Nephron (organoid): Measurements from ENCODE around the gene MVD.

Experiments used
- H3K27ac Mint-ChIP-seq, 3 experiments: 2 replicates each; pipeline ENCODE4 v1.8.0; 2020; ENCODE audit warnings: mixed read lengths in 3 of 3, mild to moderate bottlenecking in 2 of 3, moderate library complexity in 1 of 3
- H3K27me3 Mint-ChIP-seq: 2 replicates; pipeline ENCODE4 v1.8.0; 2021; ENCODE audit warnings: low read depth, mild to moderate bottlenecking, moderate library complexity, mixed read lengths
- H3K36me3 Mint-ChIP-seq: 2 replicates; pipeline ENCODE4 v1.8.0; 2020; ENCODE audit warnings: low read depth, mixed read lengths
- H3K4me1 Mint-ChIP-seq: 2 replicates; pipeline ENCODE4 v1.8.0; 2020; ENCODE audit warnings: mixed read lengths
- H3K4me3 Mint-ChIP-seq, 3 experiments: 2 replicates each; pipeline ENCODE4 v1.8.0; 2020; ENCODE audit warnings: mild to moderate bottlenecking in 3 of 3, mixed read lengths in 3 of 3, moderate library complexity in 2 of 3
- H3K9me3 Mint-ChIP-seq: 2 replicates; pipeline ENCODE4 v1.8.0; 2020; ENCODE audit warnings: mixed read lengths
- TF ChIP-seq, protein P1 (sequence below), 3 experiments: fragments of 200-600 bp; sonication (generic); IDR thresholded peaks; one replicate each; pipeline ENCODE4 v1.5.0; 2021; ENCODE audit warnings: antibody characterized with exemption in 3 of 3; ENCODE audit not compliant: unreplicated experiment in 3 of 3

Gene MVD

DNA sequence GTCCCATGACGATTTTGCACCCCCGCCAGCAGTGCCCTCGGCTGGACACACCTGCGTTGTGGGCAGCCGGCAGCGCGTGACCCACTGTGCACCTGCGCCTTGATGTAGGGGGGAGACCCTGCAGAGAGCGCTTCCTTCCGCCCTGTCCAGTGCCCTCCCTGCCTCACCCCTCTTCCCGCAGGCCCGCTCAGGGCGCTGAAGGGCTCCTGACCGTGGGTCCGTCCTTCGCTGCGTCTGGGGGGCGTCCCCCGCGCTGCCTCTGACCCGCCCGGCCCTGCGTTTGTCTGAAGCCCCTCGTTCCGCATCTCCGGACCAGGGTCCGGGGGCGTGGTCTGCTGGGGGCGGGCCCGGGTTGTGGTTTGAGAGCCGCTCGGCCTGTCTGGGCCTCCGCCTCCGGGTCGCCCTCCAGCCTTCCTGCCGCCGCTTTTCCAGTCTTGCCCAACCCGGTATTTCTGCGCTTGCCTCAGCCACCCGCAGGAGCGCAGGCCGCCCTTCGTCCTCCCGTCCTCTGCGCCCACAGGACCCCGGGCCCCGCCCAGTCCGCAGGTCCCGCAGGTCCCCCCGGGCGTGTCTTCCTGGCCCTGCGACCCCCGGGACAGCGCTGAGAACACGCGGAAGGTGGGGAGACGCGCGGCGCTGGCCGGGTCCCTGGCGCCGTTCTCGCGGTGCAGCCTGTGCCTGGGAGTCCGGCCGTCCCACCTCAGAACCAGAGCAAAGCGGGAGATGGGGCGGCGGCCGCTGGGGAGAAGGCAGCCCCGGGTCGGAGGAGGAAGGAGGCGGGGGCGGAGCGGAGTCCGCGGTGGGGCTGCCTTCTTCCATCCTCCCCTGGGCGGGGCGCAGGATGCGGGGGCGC lies 28.5 kb downstream of the MVD start:
- no peaks in the 10 kb centered on the region for H3K9me3 Mint-ChIP-seq
- H3K36me3 Mint-ChIP-seq: peaks cover 15% of the 10 kb centered on the region
- H3K27me3 Mint-ChIP-seq: peaks cover 38% of the 10 kb centered on the region
- H3K27ac Mint-ChIP-seq: no peak overlapping the region
- H3K4me1 Mint-ChIP-seq: no peaks in the 10 kb centered on the region
- peak overlapping the region in 1 of 3 experiments; percentile 55 for H3K4me3 Mint-ChIP-seq
- TF ChIP-seq, protein P1, sequence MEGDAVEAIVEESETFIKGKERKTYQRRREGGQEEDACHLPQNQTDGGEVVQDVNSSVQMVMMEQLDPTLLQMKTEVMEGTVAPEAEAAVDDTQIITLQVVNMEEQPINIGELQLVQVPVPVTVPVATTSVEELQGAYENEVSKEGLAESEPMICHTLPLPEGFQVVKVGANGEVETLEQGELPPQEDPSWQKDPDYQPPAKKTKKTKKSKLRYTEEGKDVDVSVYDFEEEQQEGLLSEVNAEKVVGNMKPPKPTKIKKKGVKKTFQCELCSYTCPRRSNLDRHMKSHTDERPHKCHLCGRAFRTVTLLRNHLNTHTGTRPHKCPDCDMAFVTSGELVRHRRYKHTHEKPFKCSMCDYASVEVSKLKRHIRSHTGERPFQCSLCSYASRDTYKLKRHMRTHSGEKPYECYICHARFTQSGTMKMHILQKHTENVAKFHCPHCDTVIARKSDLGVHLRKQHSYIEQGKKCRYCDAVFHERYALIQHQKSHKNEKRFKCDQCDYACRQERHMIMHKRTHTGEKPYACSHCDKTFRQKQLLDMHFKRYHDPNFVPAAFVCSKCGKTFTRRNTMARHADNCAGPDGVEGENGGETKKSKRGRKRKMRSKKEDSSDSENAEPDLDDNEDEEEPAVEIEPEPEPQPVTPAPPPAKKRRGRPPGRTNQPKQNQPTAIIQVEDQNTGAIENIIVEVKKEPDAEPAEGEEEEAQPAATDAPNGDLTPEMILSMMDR (IDR thresholded peaks at IDR 0.05; ENCODE audit: unreplicated experiment in 3 of 3): no peak

DNA sequence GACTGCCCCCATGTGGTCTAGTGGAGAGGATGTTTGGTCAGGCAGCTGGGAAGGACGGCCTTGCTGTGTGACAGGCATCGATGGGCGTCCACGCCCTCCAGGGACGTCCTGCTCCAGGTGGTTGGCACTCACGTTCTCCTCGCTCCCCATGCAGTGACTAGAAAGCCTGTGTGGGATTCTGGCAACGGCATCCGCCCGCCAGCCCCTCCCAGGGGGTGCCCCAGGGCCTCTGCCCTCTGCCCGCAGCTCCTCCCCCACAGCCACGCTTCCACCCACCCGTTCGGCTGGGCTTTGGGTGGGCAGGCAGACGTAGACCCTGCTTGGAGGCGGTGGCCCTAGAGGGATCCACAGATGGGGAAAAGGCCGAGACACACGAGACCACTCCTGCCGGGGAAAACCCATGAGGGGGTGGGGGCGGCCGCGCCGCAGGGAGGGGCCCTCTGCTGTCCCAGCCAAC lies 29.2 kb downstream of the MVD start:
- Mint-ChIP-seq H3K36me3 (peaks cover 17% of the 10 kb centered on the region), H3K9me3 (no peaks in the 10 kb centered on the region), H3K4me3 (peak overlapping the region in 1 of 3 experiments; percentile 25), H3K27ac (no peak overlapping the region), H3K27me3 (peaks cover 35% of the 10 kb centered on the region), H3K4me1 (no peaks in the 10 kb centered on the region)
- TF ChIP-seq, protein P1 (IDR thresholded peaks at IDR 0.05; ENCODE audit: unreplicated experiment in 3 of 3): peak in 2 of 3 experiments; percentile 34 to 36

DNA sequence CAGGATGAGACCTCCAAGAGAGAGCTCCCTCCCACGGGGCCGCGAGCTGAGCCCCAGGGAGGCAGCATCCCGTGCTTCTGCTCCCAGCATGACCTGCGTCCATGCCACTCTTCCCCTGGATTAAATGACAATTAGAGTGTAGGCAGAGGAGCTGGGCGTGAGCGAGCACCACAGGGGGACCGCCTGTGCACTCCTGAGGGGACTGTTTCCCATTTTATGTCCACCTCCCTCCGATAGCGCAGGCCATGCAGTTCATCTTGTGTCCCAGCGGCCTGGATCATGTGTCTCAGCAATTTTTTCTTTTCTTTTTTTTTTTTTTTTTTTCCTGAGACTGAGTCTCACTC lies 30.3 kb downstream of the MVD start:
- peaks cover 27% of the 10 kb centered on the region for H3K36me3 Mint-ChIP-seq
- H3K4me3 Mint-ChIP-seq: no peak overlapping the region
- TF ChIP-seq, protein P1 (IDR thresholded peaks at IDR 0.05; ENCODE audit: unreplicated experiment in 3 of 3): no peak
- peaks cover 23% of the 10 kb centered on the region for H3K27me3 Mint-ChIP-seq
- no peak overlapping the region for H3K27ac Mint-ChIP-seq
- H3K9me3 Mint-ChIP-seq: no peaks in the 10 kb centered on the region
- H3K4me1 Mint-ChIP-seq: no peaks in the 10 kb centered on the region

GRCh38 chr16:88631920-88632586 lies 30.8 kb downstream of the MVD start:
- TF ChIP-seq, protein P1 (IDR thresholded peaks at IDR 0.05; ENCODE audit: unreplicated experiment in 3 of 3): no peak
- Mint-ChIP-seq H3K4me3 (no peak overlapping the region), H3K4me1 (no peaks in the 10 kb centered on the region), H3K27me3 (peaks cover 18% of the 10 kb centered on the region), H3K36me3 (peaks cover 30% of the 10 kb centered on the region), H3K27ac (no peak overlapping the region), H3K9me3 (no peaks in the 10 kb centered on the region)

DNA sequence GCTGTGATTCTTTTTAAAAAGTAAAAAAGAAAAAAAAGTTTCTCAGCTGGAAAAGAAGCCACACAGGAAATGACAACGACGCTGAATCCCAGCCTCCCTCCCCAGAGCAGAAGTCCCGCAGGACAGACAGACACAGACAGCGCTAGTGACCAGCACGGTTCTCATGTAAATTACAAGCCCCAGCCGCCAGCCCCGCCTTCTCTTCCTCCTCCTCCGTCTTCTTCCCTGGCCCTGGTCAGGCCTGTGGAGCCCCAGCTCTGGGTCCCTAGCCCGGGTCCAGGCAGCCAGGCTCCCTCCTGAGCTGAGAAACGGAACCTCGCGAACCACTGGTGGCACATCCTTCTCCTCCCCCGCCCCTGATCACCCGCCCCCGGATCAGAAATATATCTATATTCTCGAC lies 31.5 kb downstream of the MVD start:
- Mint-ChIP-seq H3K4me3 (no peak overlapping the region), H3K9me3 (no peaks in the 10 kb centered on the region), H3K4me1 (no peaks in the 10 kb centered on the region), H3K36me3 (peaks cover 36% of the 10 kb centered on the region), H3K27ac (no peak overlapping the region), H3K27me3 (peaks cover 14% of the 10 kb centered on the region)
- TF ChIP-seq, protein P1 (IDR thresholded peaks at IDR 0.05; ENCODE audit: unreplicated experiment in 3 of 3): no peak
